Effector memory CD8-positive, alpha-beta T cell (primary cell): Measurements from ENCODE around the gene SLF1.

Experiments
- ATAC-seq: fragments of 150-1000 bp; cut with Tn5 transposase; replicated peaks from 2 replicates; pipeline ENCODE4 v1.10.0; 2021; ENCODE audit warnings: mild to moderate bottlenecking, moderate library complexity
- DNase-seq, 3 experiments: peaks; one replicate each; pipeline ENCODE4 v3.0.0; 2021
- H3K27ac Mint-ChIP-seq, 2 donors: one replicate each; pipeline ENCODE4 v1.8.0; 2022; ENCODE audit warnings: mild to moderate bottlenecking in 2 of 2, mixed read lengths in 2 of 2, moderate library complexity in 2 of 2
- H3K27me3 Mint-ChIP-seq, 2 donors: one replicate each; pipeline ENCODE4 v1.8.0; 2022; ENCODE audit warnings: mixed read lengths in 2 of 2
- H3K36me3 Mint-ChIP-seq: one replicate; pipeline ENCODE4 v1.8.0; 2022; ENCODE audit warnings: mild to moderate bottlenecking, moderate library complexity, mixed read lengths; ENCODE audit not compliant: insufficient read depth
- H3K4me1 Mint-ChIP-seq, 2 donors: one replicate each; pipeline ENCODE4 v1.8.0; 2022; ENCODE audit warnings: low read depth in 2 of 2, mixed read lengths in 2 of 2
- H3K4me3 Mint-ChIP-seq, 2 donors: one replicate each; pipeline ENCODE4 v1.8.0; 2022; ENCODE audit warnings: mild to moderate bottlenecking in 2 of 2, mixed read lengths in 2 of 2, moderate library complexity in 2 of 2
- H3K9me3 Mint-ChIP-seq, 2 donors: one replicate each; pipeline ENCODE4 v1.8.0; 2022; ENCODE audit warnings: mixed read lengths in 2 of 2

SLF1 gene

DNA sequence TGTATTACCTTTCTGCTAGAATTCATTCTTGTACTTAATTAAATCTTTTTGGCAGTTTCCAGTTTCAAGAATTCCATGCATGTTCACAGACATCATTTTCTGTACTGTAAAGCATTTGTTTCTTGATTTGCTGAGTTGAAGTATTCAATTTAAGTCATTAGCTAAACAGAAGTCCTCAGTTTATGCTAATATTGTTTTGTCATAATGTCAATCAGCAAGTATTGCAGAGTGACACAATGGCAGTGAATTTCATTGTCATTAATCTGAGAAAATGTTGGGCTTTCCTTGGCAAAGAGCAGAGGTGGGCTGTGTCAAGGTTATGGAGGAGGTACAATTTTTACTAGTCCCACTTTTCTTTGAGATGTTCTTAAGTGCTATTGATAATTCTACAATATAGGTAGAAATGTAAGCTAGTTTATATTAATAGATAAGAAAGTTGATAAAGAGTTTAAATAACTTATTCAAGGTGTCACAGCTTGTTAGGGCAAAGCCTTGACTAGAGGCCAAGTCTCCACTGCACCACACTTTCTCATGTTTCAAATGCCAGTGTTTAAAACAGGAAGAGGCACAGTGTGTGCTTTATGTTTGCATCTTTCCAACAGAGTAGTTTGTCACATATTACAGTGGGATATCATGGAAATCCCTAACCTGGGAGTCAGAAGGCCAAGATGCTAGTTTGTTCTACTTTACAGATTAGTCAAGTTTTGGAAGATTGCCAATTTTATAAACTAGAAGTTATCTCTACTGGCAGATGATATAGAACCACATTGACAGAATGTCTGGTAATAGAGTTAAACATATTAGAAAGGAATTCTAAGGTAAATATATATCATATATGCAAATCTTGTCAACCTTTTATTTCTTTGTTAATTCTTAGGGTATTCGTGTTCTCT is 56.3 kb downstream of the SLF1 start:
- H3K4me1 Mint-ChIP-seq, result peaks cover 0 to 11% of the 10 kb centered on the region in 2 donors
- no peak overlapping the region for H3K4me3 Mint-ChIP-seq
- DNase-seq, result no peak
- H3K27ac Mint-ChIP-seq, result peak overlapping the region in 1 of 2 donors; percentile 38
- H3K36me3 Mint-ChIP-seq, result peaks cover 20% of the 10 kb centered on the region
- no peak for ATAC-seq
- no peaks in the 10 kb centered on the region for H3K9me3 Mint-ChIP-seq
- no peaks in the 10 kb centered on the region for H3K27me3 Mint-ChIP-seq

DNA sequence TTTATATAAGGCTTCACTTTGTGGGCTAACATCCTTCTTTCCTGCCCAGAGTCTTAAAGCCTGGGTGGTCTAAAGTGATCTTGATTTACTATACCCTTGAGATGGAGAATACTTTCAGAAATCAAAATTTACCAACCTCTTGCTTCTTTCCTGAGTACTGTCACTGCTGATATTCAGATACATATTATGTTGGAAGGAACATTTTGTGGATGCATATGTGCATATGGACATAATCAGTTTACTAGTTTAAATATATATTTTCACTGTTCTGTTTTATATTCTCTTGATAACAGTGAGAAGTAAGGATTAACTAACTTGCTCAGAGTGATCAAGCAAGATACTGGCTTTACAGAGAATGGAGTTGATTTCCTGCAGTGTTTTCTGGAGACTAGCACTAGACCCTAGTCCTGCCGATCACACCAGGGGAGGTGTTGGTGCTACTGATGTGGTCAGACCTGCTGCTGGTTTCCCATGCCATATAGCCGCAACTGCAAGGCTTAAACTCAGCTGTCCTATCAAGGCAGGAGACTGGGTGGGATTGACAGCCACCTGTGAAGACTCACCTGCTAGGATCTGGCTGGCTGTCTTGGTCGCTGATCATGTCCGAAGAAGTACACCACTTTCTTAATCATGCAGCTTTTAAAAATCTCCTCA is 57.6 kb downstream of the SLF1 start:
- no peak overlapping the region for H3K4me3 Mint-ChIP-seq
- no peak overlapping the region for H3K27ac Mint-ChIP-seq
- H3K27me3 Mint-ChIP-seq, result no peaks in the 10 kb centered on the region
- peaks cover 0 to 11% of the 10 kb centered on the region in 2 donors for H3K4me1 Mint-ChIP-seq
- no peaks in the 10 kb centered on the region for H3K9me3 Mint-ChIP-seq
- ATAC-seq, result no peak
- no peak for DNase-seq
- H3K36me3 Mint-ChIP-seq, result peaks cover 20% of the 10 kb centered on the region

DNA sequence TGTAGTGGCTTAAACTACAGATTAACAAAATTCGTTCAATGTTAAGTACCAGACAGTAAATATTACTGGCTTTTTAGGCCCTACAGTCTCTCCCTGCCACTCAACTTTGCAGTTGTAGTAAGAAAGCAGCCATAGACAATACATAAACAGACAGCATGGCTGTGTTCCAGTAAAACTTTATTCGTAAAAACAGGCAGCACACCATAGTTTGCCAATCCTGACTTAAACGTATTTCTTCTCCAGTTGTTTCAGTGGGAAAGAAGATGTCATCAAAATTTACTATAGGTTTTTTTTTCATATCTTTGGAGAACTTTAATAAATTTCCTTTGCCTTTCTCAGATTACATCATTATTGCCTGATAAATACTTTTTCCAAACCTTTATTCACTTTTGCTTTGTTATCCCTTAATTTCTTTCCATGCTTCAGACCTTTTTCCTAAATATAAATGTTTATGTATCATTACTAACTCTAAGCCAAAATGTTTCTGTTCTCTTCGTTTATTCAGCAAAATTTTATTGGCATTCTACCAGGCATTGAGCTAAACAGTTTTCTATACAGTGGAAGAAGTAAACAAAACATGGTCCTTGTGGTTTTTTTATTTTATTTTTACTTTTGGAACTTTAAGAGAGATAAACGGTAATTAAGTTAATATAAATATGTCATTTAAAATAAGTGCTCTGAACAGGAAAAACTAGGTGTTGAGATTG is 64.5 kb downstream of the SLF1 start:
- Mint-ChIP-seq H3K9me3 (no peaks in the 10 kb centered on the region), H3K27me3 (no peaks in the 10 kb centered on the region), H3K27ac (no peak overlapping the region), H3K4me1 (no peaks in the 10 kb centered on the region), H3K36me3 (peaks cover 18% of the 10 kb centered on the region), H3K4me3 (no peak overlapping the region)
- DNase-seq, result no peak
- no peak for ATAC-seq

DNA sequence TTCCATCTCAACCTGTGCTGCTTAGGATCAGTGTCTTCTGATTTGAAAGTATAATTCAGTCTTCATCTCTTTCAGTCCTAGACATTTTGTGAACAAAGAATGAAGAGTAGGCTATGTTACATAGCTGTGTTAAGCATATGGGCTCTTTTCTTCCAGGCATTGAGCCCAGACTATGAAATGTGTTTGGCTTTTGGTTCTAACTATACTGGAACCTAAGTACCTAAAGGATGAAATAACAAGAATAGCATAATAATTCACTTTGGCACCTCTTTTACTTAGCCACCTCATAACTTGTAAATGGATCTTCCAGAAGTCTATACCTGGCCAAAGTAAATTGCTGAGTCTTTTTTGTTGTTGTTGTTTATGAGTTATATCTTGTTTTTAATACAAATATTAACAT is 71.4 kb downstream of the SLF1 start:
- ATAC-seq (no peak), DNase-seq (no peak)
- peaks cover 6 to 12% of the 10 kb centered on the region in 2 donors for H3K4me1 Mint-ChIP-seq
- H3K27ac Mint-ChIP-seq, result peak overlapping the region; percentile 77 to 89
- no peaks in the 10 kb centered on the region for H3K9me3 Mint-ChIP-seq
- H3K36me3 Mint-ChIP-seq, result peaks cover 18% of the 10 kb centered on the region
- no peak overlapping the region for H3K4me3 Mint-ChIP-seq
- no peaks in the 10 kb centered on the region for H3K27me3 Mint-ChIP-seq

DNA sequence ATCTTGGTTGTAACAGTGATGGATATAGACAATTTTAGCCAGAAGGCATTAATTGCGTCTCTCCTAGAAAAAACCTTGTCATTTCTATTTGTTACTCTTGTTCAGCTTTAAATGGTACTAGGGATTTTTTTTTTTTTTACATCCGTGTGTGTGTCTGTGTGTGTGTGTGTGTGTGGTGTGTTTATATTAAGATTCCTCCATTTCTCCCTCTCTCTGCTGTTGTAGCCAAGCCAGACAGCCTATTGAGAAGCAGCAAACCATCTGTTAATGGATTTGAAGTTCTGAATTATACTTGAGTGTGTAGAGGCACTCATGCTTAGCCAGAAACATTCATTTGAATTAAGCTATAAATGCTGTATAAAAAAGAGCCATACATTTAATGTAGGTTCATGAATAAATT is 72.3 kb downstream of the SLF1 start:
- H3K36me3 Mint-ChIP-seq, result peaks cover 18% of the 10 kb centered on the region

DNA sequence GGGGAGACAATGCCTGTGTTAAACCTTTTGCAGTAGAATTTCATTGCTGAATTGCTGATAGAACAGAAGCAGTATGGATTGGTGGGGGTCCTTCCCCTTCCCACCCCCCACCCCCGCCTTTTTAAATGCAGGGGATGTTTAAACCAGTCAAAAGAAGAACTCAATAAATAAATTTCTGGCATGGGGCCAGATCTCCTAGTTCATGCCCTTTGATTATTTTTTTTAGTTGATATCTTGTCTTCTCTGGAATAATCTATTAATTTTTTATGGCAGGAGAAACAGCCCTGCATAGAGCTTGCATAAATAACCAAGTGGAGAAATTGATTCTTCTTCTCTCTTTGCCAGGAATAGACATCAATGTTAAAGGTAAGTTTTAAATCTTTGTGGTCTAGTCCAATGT is 72.8 kb downstream of the SLF1 start:
- DNase-seq (no peak), ATAC-seq (no peak)
- H3K4me1 Mint-ChIP-seq, result peaks cover 6 to 12% of the 10 kb centered on the region in 2 donors
- no peak overlapping the region for H3K4me3 Mint-ChIP-seq
- no peaks in the 10 kb centered on the region for H3K27me3 Mint-ChIP-seq
- no peak overlapping the region for H3K27ac Mint-ChIP-seq
- peaks cover 18% of the 10 kb centered on the region for H3K36me3 Mint-ChIP-seq
- H3K9me3 Mint-ChIP-seq, result no peaks in the 10 kb centered on the region

More for the DNA sequence above, 72.3 kb downstream of the SLF1 start:
- H3K27me3 Mint-ChIP-seq, result no peaks in the 10 kb centered on the region
- peaks cover 6 to 12% of the 10 kb centered on the region in 2 donors for H3K4me1 Mint-ChIP-seq
- DNase-seq (no peak), ATAC-seq (no peak)
- no peaks in the 10 kb centered on the region for H3K9me3 Mint-ChIP-seq
- no peak overlapping the region for H3K27ac Mint-ChIP-seq
- no peak overlapping the region for H3K4me3 Mint-ChIP-seq

DNA sequence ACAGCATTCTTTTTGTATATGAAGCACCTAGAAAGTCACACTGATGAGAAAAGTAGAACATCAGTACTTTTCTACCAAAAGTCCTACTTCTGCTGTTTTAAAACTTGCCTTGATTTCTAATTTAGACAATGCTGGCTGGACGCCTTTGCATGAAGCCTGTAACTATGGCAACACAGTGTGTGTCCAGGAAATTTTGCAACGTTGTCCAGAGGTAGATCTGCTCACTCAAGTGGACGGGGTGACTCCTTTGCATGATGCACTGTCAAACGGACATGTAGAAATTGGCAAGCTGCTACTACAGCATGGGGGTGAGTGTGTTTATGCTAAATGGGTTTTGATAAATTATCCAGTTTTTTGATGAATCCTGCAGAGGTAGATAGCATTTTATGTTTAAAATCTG is 73.5 kb downstream of the SLF1 start:
- ATAC-seq (no peak), DNase-seq (no peak)
- Mint-ChIP-seq H3K27ac (no peak overlapping the region), H3K36me3 (peaks cover 16% of the 10 kb centered on the region), H3K4me1 (peaks cover 6 to 12% of the 10 kb centered on the region in 2 donors), H3K27me3 (no peaks in the 10 kb centered on the region), H3K9me3 (no peaks in the 10 kb centered on the region), H3K4me3 (no peak overlapping the region)

DNA sequence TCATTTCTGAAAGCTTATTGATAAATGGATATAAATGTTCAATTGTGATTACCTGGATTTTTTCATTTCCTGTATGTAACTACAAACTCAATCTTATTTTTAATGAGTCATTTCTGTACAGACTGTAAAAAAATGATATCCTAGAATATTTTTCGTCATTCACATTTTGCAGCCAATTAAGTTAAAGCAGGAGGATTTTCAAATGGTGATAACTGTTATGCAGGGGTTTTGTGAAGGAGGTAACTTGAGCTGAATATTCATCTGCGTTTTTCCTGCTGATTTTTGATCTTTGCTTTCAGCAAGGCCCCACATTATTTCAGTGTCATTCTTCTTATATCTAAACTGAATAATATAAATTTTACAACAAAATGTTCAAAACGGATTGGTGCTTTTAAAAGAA is 74.1 kb downstream of the SLF1 start:
- no peak overlapping the region for H3K4me3 Mint-ChIP-seq
- no peaks in the 10 kb centered on the region for H3K27me3 Mint-ChIP-seq
- H3K9me3 Mint-ChIP-seq, result no peaks in the 10 kb centered on the region
- no peak for DNase-seq
- no peak for ATAC-seq
- peaks cover 6 to 12% of the 10 kb centered on the region in 2 donors for H3K4me1 Mint-ChIP-seq
- H3K27ac Mint-ChIP-seq, result no peak overlapping the region
- H3K36me3 Mint-ChIP-seq, result peaks cover 11% of the 10 kb centered on the region

DNA sequence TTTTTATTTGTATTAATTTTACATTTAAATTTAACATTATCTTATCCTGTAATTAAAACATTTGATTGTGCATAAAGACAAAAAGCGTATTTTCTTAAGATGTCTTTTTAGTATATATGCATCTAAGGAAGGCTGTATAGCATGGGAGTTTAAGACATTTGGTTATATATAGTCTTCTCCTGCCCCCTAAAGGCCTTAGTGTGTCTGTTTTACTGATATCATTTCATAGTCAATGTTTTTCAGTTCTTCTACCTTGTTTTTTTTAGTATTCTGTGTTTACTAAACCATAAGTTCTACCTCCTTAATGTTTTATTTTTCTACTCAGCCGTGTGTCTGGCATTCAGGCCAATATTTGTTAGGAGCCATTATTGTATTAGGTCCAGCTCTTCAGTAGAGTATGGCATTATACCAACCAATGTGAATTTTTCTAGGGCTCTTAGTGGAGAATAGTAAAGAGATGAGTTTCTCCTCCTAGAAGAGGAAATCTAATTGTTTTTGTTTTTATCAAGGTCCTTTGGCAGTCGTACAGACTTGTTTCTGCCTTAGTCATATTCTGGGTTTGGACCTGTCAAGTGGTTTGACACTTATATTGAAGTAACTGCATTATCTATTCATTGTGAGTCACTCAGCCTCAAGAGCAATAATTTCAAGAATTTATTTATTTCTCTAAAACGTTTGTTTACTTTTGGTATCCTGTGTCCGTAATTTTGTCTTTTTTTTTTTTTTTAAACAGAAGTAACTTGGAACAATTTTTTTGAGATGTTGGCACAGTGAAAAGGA is 74.8 kb downstream of the SLF1 start:
- Mint-ChIP-seq H3K36me3 (peaks cover 11% of the 10 kb centered on the region), H3K4me3 (peak overlapping the region; percentile 17 to 62), H3K4me1 (peaks cover 6 to 12% of the 10 kb centered on the region in 2 donors), H3K27ac (peak overlapping the region in 1 of 2 donors; percentile 93), H3K27me3 (no peaks in the 10 kb centered on the region), H3K9me3 (no peaks in the 10 kb centered on the region)
- peak in 1 of 3 experiments; percentile 1 for DNase-seq
- ATAC-seq, result peak; percentile 89

DNA sequence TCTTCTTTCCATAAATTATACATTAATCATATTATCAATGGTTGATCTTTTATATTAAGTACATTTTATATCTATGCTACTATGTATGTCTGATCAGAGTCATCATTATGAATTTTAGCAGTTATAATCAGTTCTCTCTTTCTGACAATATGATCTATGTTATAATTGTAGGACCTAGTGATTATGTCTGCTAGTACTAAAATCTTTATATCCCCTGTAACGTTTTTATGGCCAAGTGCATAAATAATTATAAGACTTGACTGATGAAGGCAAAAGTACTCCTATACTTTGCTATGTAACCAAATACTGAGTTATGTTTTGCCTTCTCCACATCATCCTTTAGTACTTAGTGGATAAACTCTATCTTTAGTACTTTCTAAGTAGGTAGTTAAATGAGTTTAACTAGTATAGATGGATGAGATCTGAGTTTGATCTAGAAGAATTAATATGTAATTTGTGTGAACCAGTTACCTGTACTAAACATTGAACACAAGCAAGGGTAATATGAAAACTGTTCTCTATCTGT is 75.4 kb downstream of the SLF1 start:
- ATAC-seq (no peak), DNase-seq (no peak)
- peak overlapping the region in 1 of 2 donors; percentile 93 for H3K27ac Mint-ChIP-seq
- no peaks in the 10 kb centered on the region for H3K9me3 Mint-ChIP-seq
- H3K36me3 Mint-ChIP-seq, result peaks cover 11% of the 10 kb centered on the region
- peaks cover 4 to 10% of the 10 kb centered on the region in 2 donors for H3K4me1 Mint-ChIP-seq
- no peak overlapping the region for H3K4me3 Mint-ChIP-seq
- no peaks in the 10 kb centered on the region for H3K27me3 Mint-ChIP-seq

DNA sequence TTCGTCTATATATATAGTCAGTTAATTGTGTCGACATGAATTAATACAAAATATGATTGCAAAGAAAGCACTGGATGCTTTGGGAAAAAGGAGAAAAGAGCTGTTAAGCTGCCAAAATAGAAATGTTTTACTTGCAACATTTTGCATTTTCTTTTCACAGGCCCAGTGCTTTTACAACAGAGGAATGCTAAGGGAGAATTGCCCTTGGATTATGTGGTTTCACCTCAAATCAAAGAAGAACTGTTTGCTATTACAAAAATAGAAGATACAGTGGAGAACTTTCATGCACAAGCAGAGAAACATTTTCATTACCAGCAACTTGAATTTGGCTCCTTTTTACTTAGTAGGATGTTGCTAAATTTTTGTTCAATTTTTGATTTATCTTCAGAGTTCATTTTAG is 76.2 kb downstream of the SLF1 start:
- H3K36me3 Mint-ChIP-seq, result peaks cover 7% of the 10 kb centered on the region
- ATAC-seq (no peak), DNase-seq (no peak)
- no peaks in the 10 kb centered on the region for H3K9me3 Mint-ChIP-seq
- H3K4me3 Mint-ChIP-seq, result no peak overlapping the region
- H3K27me3 Mint-ChIP-seq, result no peaks in the 10 kb centered on the region
- no peak overlapping the region for H3K27ac Mint-ChIP-seq
- peaks cover 3 to 6% of the 10 kb centered on the region in 2 donors for H3K4me1 Mint-ChIP-seq

DNA sequence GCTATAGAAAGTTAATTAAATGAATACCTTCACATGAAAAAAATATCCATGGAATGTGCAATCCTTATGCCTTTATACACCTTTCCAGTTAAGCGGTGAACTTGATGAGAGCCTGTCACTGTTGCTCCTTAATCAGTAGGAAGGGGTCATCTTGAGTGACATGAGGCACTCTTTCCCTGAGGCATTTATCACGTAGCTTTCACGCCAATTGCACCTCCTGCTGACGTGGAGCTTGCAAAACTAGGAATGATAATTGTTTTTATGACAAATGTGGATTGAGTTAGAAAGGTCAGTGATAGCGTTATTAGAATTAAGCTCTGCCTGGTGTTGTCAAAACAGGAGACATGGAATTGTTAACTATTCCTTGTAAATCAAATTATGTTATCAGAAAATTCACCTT is 79.7 kb downstream of the SLF1 start:
- H3K27ac Mint-ChIP-seq, result no peak overlapping the region
- peaks cover 4 to 8% of the 10 kb centered on the region in 2 donors for H3K4me1 Mint-ChIP-seq
- ATAC-seq, result no peak
- H3K4me3 Mint-ChIP-seq, result no peak overlapping the region
- H3K36me3 Mint-ChIP-seq, result no peaks in the 10 kb centered on the region
- H3K9me3 Mint-ChIP-seq, result no peaks in the 10 kb centered on the region
- H3K27me3 Mint-ChIP-seq, result no peaks in the 10 kb centered on the region
- DNase-seq, result no peak

DNA sequence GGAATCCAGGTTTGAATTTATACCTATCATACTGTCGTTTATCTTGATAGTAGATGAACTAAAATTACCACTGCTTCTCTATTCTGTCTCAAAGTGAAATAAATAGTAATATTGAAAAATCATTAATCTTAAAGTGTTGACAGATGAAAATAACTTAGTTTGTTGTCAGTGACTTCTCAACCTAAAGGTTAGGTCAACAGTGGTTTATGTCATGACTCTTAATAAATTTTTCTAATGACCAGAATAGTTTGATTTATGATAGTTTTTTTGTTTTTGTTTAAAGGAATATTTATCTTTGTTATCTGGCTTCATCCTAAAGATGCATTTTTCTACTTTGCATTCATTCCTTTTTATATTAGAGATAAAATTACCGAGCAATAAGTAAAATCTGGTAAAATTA is 81.1 kb downstream of the SLF1 start:
- no peaks in the 10 kb centered on the region for H3K36me3 Mint-ChIP-seq
- no peaks in the 10 kb centered on the region for H3K9me3 Mint-ChIP-seq
- H3K27ac Mint-ChIP-seq, result no peak overlapping the region
- no peaks in the 10 kb centered on the region for H3K27me3 Mint-ChIP-seq
- no peak overlapping the region for H3K4me3 Mint-ChIP-seq
- no peak for ATAC-seq
- no peak for DNase-seq
- peaks cover 4 to 6% of the 10 kb centered on the region in 2 donors for H3K4me1 Mint-ChIP-seq
